SHP77 (cell line): Measurements from ENCODE around the gene MCHR1.
"Not testable (repeated sequence)": the region's sequence is repeated elsewhere in the genome, so short reads cannot be mapped to it uniquely, and the experiment has no call there.

Source experiments
- DNase-seq, 2 experiments: peaks; one replicate each; lab custom pipeline; 2025; lab: John Stamatoyannopoulos, UW

The MCHR1 gene

GRCh38 chr22:40690370-40690769 is 11.1 kb downstream of the MCHR1 start:
- DNase-seq: no peak

GRCh38 chr22:40691532-40691931 is 12.2 kb downstream of the MCHR1 start:
- no peak for DNase-seq

- no peak for DNase-seq
These were observed 15.1 kb downstream of the MCHR1 start for GRCh38 chr22:40694411-40694810.

- DNase-seq: no peak
These were observed 22.0 kb downstream of the MCHR1 start for GRCh38 chr22:40701274-40701673.

GRCh38 chr22:40703174-40703573 is 23.9 kb downstream of the MCHR1 start:
- no peak for DNase-seq

GRCh38 chr22:40703736-40704135 is 24.5 kb downstream of the MCHR1 start:
- DNase-seq: no peak

GRCh38 chr22:40705918-40706682 is 26.8 kb downstream of the MCHR1 start:
- DNase-seq: no peak

- no peak for DNase-seq
These were observed 27.9 kb downstream of the MCHR1 start for GRCh38 chr22:40707154-40707553.

- no peak for DNase-seq
These were observed 28.9 kb downstream of the MCHR1 start for GRCh38 chr22:40708177-40708576.

GRCh38 chr22:40709752-40710413 is 30.6 kb downstream of the MCHR1 start:
- no peak for DNase-seq

- DNase-seq: no peak
These were observed 33.0 kb downstream of the MCHR1 start for GRCh38 chr22:40712311-40712710.

GRCh38 chr22:40714499-40715337 is 35.4 kb downstream of the MCHR1 start:
- DNase-seq: no peak

GRCh38 chr22:40716116-40716515 is 36.8 kb downstream of the MCHR1 start:
- DNase-seq: no peak

- not testable (repeated sequence) for DNase-seq
These were observed 38.4 kb downstream of the MCHR1 start for GRCh38 chr22:40717657-40718056.

- DNase-seq: no peak
These were observed 39.2 kb downstream of the MCHR1 start for GRCh38 chr22:40718250-40719204.

- no peak for DNase-seq
These were observed 40.3 kb downstream of the MCHR1 start for GRCh38 chr22:40719599-40719998.

GRCh38 chr22:40720156-40720537 is 40.9 kb downstream of the MCHR1 start:
- not testable (repeated sequence) for DNase-seq

- no peak for DNase-seq
These were observed 41.4 kb downstream of the MCHR1 start for GRCh38 chr22:40720538-40721256.

- DNase-seq: peak in 1 of 2 experiments; percentile 30
These were observed 42.0 kb downstream of the MCHR1 start for GRCh38 chr22:40721266-40721665.

- DNase-seq: no peak
These were observed 44.2 kb downstream of the MCHR1 start for GRCh38 chr22:40723396-40723933.

- no peak for DNase-seq
These were observed 47.2 kb downstream of the MCHR1 start for GRCh38 chr22:40726514-40726913.
